ENCODE results near the gene VRK2.
"Not testable (repeated sequence)": the region's sequence is repeated elsewhere in the genome, so short reads cannot be mapped to it uniquely, and the experiment has no call there.

VRK2 gene

DNA sequence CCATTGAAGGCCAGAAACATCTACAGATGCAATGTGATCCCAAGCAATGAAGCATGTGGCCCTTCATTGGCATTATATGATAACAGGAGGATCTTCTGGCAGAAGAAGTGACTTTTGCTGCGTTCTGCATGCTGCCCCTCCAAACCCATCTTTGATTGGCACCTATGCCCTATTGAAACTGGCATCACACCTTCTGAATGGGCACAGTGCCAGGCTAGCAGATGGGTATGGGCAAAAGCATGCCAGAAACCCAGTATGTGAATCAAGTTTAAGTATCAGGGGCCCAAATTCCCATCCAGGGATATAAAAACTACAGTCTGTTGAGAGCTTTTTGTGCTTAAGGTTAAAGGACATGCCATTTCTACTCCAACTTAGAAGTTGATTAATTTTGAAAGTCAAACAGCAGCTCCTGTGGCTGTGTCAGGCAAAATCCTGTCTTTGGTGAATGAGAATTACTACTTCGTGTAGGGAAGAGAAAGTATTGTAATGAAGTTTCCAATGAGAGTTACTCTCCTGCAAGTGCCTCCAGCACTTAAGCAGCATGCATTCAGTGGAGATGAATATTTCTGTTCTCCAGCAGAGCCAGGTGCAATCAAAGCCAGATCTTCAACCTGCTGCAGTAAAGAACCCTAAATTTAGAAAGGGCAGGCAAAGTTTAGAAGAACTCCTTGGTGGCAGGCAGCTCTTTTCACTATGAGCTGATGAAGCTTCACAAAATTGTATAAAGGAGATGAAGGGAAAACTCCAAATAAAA is 8.6 kb downstream of the VRK2 start:
- no peak for DNase-seq

DNA sequence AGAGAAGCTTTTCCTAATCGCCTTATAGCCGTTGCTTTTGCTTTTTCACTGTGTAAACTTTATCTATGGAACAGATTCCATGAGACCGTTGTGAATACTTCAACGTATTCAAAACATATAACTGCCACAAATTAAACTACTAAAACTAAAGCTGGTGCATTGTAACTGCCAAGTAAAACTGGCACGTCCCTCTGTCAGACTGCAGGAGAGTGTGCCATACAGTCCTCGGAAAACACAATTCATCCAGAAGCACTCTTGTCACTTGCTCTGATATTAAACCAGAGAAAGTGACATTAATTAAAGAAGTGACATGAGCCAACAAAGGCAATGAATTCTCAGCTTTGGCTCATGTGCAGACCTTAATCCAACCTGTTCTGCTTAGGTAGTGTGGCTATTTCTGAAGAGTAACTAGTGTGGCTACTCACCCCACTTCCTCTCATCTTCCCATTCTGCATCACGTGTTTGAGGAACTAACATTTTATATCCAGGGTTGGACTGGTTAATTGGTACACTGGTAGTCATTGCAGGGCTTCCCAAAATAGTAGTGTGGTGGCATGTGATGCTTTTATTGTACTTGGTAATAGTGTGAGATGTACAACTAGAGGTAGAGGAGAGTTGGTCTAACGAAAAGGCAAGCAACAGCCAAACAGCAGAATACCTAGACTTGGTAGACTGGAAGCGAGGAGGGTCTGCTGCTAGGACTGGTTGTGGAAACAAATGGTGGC is 9.7 kb downstream of the VRK2 start:
- DNase-seq = no peak

DNA sequence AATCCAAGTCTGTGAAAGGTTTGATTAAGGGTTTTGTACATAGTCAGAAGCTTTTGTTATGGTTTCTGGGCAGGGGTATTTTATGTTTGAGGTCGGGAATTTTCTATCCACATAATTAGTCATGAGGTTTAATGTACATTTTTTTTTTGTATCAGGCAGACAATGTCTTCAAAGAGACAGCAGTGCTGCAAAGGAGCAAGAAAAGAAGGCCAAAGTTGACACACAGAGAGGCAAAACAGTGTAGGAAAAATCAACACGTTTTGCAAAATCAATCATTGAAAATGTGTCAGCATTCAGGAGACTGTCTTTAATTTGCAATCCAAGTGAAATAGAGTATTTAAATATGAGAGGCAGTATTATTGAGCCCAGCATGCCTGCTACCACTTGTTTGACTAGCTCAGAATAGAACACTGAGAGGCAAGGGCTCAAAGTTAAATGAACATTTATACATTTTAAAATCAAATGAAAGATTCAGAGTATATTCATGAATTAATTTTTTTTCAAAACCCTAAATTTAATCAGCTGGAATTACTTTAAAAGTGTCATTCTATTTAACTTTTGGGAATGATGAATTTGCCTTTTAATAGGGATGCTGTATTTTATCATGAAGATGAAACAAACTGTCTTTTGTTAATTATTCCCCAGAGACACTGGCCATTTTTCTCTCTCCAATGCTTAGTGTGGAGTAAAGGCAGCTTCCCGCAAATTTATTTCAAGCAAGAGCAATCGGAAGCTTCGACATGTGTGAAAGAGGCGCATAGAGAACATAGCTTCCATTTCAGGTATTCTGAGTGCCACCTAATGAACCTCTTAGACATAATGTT is 11.3 kb downstream of the VRK2 start:
- DNase-seq = no peak

- DNase-seq = no peak
Measured at GRCh38 chr2:58063641-58064040, 17.0 kb downstream of the VRK2 start.

DNA sequence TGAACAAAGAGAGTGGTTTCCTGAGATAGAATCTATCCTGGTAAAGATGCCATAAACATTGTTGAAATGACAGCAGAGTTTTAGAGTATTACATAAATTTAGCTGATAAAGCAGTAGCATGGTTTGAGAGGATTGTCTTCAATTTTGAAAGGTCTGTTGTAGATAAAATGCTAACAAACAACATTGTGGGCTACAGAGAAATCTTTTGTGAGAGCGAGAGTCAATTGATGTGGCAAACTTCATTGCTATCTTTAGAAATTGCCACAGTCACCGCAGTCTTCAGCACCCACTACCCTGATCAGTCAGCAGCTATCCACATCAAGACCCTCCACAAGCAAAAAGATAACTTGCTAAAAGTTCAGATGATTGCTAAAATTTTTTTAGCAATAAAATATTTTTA is 17.5 kb downstream of the VRK2 start:
- DNase-seq = no peak

GRCh38 chr2:58065248-58065647 is 18.6 kb downstream of the VRK2 start:
- no peak for DNase-seq

GRCh38 chr2:58067001-58067400 is 20.4 kb downstream of the VRK2 start:
- DNase-seq = no peak

DNA sequence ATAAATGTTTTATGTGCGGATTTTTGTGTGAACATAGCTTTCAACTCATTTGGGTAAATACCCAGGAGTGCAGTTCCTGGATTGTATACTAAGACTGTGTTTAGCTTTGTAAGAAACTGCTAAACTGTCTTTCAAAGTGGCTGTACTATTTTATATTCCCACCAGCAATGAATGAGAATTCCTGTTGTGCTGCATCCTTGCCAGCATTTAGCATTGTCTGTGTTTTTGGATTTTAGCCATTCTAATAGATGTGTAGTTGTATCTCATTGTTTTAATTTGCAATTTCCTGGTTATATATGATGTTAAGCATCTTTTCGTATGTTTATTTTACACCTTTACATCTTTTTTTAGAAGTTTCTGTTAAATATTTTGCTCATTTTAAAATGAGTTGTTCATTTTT is 24.2 kb downstream of the VRK2 start:
- DNase-seq = no peak

DNA sequence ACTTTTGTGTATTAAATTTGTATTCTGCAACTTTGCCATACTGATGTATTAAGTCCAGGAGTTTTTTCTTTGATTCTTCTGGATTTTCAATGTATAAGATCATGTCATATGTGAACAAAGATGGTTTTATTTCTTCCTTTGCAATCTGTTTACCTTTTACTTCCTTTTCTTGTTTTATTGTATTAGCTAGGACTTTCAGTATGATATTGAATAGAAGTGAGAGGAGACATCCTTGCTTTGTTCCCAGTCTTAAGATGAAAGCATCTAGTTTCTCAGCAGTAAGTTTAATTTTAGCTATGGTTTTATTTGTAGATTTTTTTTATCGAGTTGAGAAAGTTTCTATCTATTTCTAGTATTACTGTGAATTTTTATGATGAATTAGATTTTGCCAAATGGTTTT is 25.5 kb downstream of the VRK2 start:
- DNase-seq = no peak

- no peak for DNase-seq
Measured at GRCh38 chr2:58073008-58073407, 26.4 kb downstream of the VRK2 start.

DNA sequence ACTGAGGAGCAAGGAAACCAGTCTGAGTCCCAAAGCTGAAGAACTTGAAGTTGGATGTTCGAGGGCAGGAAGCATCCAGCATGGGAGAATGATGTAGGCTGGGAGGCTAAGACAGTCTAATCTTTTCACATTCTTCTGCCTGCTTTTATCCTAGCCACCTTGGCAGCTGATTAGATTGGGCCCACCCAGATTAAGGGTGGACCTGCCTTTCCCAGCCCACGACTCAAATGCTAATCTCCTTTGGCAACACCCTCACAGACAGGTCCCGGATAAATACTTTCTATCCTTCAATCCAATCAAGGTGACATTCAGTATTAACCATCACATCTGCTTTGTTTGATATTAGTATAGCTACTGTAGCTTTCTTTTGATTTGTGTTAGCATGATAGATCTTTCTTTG is 27.1 kb downstream of the VRK2 start:
- DNase-seq = no peak

DNA sequence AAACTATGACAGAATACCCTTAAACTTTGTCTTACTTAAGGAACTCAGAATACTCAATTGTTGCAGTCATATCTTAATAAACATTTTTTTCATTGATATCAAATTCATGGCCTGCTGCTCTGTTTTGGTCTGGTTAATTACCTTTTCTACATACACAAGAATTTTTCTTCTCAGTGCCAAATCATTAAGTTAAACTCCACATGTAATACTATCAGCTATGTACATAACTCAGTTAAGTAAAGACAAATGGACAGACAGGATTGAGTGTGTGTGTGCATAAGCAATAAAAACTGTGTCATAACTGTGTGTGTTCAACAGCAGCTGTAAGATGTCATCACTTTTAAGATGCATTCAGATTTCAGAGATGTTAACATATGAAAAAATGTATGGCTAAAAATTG is 34.4 kb downstream of the VRK2 start:
- no peak for DNase-seq

GRCh38 chr2:58089081-58089480 is 42.5 kb downstream of the VRK2 start:
- DNase-seq = no peak

- not testable (repeated sequence) for DNase-seq
Measured at GRCh38 chr2:58092772-58093171, 46.2 kb downstream of the VRK2 start.

DNA sequence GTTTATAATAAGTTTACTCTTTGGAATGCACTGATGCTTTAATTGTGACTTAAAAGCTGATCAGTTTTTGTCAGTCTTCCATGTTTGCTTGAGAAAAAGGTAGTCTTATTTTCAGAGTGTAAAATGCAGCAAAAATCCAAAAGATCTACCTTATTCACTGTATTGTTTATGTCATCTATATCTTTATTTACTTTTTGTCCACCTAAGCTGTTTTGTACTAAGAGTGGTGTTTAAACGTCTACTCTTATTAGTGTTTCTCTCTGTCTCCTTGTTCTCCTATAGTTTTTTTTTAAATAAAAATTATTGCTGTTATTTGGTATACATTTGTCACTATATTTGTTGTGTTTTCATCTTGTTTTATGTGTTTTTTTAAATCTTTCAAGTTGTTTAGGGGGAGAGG is 50.4 kb downstream of the VRK2 start:
- DNase-seq = no peak

GRCh38 chr2:58098254-58099095 is 51.9 kb downstream of the VRK2 start:
- no peak for DNase-seq

DNA sequence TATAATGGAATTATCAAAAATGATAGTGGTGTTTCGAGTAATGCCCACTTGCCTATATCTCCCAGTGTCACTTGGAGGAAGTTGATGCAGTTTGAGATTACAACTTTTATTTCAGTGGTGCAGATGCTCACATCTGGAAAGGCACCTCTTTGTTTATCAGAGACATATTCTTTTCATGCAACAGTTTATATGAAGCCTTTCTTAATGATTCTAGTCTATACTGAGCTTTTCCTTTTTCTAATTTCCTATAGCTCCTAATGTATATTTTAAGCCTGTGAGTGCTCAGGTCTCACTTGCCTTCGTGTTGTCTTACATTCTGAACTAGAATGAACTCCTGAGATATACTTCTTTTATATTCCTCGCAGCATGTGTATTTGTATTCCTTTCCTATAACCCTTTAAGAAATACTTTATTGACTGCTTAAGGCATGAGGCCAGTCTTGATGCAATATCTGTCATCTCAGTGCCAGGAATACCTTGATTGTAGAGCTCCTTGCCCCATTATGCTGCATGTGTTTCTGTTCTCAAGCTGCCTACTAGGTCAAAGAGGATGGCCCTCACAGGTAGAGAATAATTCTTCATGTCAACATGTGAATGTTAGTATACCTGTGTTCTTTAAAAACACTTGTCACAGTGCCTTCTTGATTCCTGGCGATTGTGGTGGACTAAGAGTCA is 52.6 kb downstream of the VRK2 start:
- no peak for DNase-seq

- DNase-seq = no peak
Measured at GRCh38 chr2:58101500-58101899, 54.9 kb downstream of the VRK2 start.

- no peak for DNase-seq
Measured at GRCh38 chr2:58106896-58107295, 60.3 kb downstream of the VRK2 start.

DNA sequence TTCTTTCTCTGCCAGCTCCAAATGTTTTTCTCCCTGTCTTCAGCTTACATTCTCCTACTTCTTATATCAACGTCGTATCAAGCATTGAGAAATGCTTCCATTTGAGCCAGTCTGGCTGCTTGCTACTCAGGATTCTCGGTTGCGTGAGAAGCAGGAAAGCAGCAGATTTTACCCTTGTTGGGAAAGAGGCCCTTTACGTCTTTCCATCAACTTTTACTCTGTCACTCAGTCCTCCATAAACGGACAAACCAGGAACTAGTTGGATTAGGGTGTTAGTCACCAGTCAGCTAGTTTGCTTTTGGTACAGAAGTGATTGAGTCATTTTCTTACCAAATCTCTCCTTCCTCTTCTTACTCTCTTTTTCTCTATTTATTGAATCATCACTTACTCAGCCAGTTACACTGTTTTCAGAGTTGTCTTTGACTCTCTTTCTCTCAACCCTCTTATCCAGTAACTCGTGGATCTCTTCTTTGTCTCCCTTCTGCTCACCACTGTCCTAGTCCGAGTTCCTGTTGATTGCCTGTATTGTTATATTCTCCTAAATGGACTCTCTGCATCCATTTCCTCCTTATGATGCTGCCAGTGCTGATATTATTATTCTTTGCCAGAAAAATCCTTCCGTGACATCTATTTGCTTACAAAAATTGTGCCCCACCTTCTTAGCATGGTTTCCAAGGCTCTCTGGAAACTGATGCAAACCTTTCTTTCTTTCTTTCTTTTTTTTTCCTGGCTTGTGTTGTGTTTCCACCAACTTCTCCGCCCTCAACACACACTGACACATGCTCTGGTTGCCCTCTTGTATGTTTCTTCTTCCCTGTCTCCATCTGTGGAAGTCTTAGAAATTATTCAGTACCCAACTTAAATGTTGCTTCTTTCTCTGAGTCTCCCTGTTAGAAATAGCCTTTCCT is 61.5 kb downstream of the VRK2 start:
- DNase-seq = no peak

DNA sequence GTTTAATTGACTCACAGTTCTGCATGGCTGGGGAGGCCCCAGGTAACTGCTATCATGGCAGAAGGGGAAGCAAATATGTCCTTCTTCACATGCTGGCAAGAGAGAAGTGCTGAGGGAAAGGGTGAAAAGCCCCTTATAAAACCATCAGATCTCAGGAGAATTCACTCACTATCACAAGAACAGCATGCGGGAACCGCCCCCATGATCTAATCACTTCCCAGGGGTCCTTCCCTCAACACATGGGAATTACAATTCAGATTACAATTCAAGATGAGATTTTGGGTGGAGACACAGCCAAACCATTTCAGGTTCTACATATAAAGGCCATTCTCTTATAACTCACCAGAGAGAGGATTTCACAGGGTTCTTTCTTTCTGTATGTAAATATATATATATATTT is 62.9 kb downstream of the VRK2 start:
- DNase-seq = no peak

Data from activated CD4-positive, alpha-beta T cell treated with anti-CD3 and anti-CD28 coated beads, Interleukin-2, amount 50 U/mL, for 1 hour (primary cell).